Spleen (tissue), 7 donors: ENCODE data around the gene DPYD.

Source experiments
- POLR2A ChIP-seq, 3 donors: fragments of 450-650 bp; IDR thresholded peaks; one replicate each; pipeline ENCODE4 v1.5.1; 2017; ENCODE audit warnings: antibody characterized with exemption in 3 of 3, mild to moderate bottlenecking in 1 of 3
- POLR2AphosphoS5 ChIP-seq, 3 donors: sonication (generic); formaldehyde crosslinking; IDR thresholded peaks; one replicate each; pipeline ENCODE4 v1.5.1; 2017; ENCODE audit warnings: antibody characterized with exemption in 3 of 3
- TF ChIP-seq, protein P1 (sequence below), 11 experiments: fragments of 200-600 bp in 7 of 11; fragments of 450-650 bp in 4 of 11; sonication (generic) in 4 of 11; IDR thresholded peaks in 8 of 11; conservative IDR thresholded peaks in 3 of 11; 1 replicate in 7 of 11; 2 replicates in 4 of 11; pipeline versions ENCODE4 v1.4.0 to v1.8.0; 2016 to 2021; ENCODE audit warnings: antibody characterized with exemption in 11 of 11, inconsistent platforms in 4 of 11, mild to moderate bottlenecking in 1 of 11
- donor health status: DM: no; HTN: no; CAD: no; lungs with moderate emphysema.
- donor health status: DM: no; HTN: no; CAD: no.
- donor health status: DM: no; HTN: no; CAD: no.

- TF ChIP-seq POLR2A (IDR thresholded peaks at IDR 0.05) = no peak
- TF ChIP-seq, protein P1, sequence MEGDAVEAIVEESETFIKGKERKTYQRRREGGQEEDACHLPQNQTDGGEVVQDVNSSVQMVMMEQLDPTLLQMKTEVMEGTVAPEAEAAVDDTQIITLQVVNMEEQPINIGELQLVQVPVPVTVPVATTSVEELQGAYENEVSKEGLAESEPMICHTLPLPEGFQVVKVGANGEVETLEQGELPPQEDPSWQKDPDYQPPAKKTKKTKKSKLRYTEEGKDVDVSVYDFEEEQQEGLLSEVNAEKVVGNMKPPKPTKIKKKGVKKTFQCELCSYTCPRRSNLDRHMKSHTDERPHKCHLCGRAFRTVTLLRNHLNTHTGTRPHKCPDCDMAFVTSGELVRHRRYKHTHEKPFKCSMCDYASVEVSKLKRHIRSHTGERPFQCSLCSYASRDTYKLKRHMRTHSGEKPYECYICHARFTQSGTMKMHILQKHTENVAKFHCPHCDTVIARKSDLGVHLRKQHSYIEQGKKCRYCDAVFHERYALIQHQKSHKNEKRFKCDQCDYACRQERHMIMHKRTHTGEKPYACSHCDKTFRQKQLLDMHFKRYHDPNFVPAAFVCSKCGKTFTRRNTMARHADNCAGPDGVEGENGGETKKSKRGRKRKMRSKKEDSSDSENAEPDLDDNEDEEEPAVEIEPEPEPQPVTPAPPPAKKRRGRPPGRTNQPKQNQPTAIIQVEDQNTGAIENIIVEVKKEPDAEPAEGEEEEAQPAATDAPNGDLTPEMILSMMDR (IDR thresholded peaks at IDR 0.05 in 8 of 11, conservative IDR thresholded peaks at IDR 0.05 in 3 of 11) = no peak
- no peak for TF ChIP-seq POLR2AphosphoS5 (IDR thresholded peaks at IDR 0.05)
These were observed 642.8 kb downstream of the DPYD start for GRCh38 chr1:97277891-97278654.
